ENCODE results near the gene PTCH1. TPM values are rescaled to one million over a fixed set of nuclear protein-coding genes. Genes with fewer than 3 reads are reported as not detected.

The PTCH1 gene
- polyA plus RNA-seq, 3 donors, result 2.7 to 5.4 (median 4.0) TPM

Other genes with a start within 250 kb of the PTCH1 start
- 1 to 10 TPM; 2.0 to 3.5 (median 2.5) TPM for gene FANCC, start 199.3 kb downstream of the PTCH1 start, polyA plus RNA-seq